HEK293 (cell line): ENCODE measurements around the gene AFDN.

ENCODE experiments used
- CTCF ChIP-seq: fragments of 450-650 bp; formaldehyde crosslinking; IDR thresholded peaks from 2 replicates; pipeline ENCODE4 v1.5.1; 2016; ENCODE audit warnings: missing biosample characterization, missing genetic modification characterization
- SP2 ChIP-seq: fragments of 450-650 bp; formaldehyde crosslinking; IDR thresholded peaks from 2 replicates; pipeline ENCODE4 v1.5.1; 2016; ENCODE audit warnings: missing biosample characterization, missing genetic modification characterization
- YY1 ChIP-seq: fragments of 450-650 bp; formaldehyde crosslinking; IDR thresholded peaks from 2 replicates; pipeline ENCODE4 v1.5.1; 2018; ENCODE audit warnings: missing biosample characterization, missing genetic modification characterization

- TF ChIP-seq YY1 (tag by site-specific recombination) (no peak), SP2 (tag by site-specific recombination) (no peak), CTCF (tag by site-specific recombination) (no peak)
These were observed 66.4 kb downstream of the AFDN start for GRCh38 chr6:167892835-167893815.
